Choroid plexus epithelial cell (primary cell): ENCODE measurements around the gene PITPNM3.
"Not testable (repeated sequence)": the region's sequence is repeated elsewhere in the genome, so short reads cannot be mapped to it uniquely, and the experiment has no call there.

ENCODE experiments used
- DNase-seq: peaks from one replicate; pipeline ENCODE4 v3.0.0-alpha.2; 2010; ENCODE audit warnings: low read depth
- H3K4me3 ChIP-seq: 2 replicates; pipeline ENCODE4 v1.5.1; 2011; ENCODE audit warnings: low read depth, mild to moderate bottlenecking, control low read depth, low read length, moderate library complexity
- TF ChIP-seq, protein P1 (sequence below): conservative IDR thresholded peaks from 2 replicates; pipeline ENCODE4 v1.5.1; 2011; ENCODE audit warnings: low read depth, mild to moderate bottlenecking, control low read depth, inconsistent platforms, low read length, moderate library complexity

Gene PITPNM3

DNA sequence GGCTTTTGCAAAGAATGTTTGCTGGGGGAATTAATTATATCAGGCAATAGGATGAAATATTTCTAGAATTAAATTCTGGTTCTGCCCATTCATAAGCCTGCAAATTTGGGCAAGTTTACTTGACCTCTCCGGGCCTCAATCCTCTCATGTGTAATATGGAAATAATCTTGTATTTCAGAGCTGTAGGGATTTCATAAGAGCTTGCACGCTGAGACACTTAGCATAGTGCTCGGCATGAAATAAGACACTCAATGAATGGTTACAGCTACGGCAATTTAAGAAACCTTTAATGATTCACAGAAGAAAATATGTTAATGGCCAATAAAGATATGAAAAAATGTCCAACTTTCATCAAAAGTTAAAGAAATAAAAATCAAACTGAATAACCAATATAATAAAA, 40.6 kb upstream of the PITPNM3 start:
- H3K4me3 ChIP-seq = no peak overlapping the region
- DNase-seq = no peak
- TF ChIP-seq, protein P1, sequence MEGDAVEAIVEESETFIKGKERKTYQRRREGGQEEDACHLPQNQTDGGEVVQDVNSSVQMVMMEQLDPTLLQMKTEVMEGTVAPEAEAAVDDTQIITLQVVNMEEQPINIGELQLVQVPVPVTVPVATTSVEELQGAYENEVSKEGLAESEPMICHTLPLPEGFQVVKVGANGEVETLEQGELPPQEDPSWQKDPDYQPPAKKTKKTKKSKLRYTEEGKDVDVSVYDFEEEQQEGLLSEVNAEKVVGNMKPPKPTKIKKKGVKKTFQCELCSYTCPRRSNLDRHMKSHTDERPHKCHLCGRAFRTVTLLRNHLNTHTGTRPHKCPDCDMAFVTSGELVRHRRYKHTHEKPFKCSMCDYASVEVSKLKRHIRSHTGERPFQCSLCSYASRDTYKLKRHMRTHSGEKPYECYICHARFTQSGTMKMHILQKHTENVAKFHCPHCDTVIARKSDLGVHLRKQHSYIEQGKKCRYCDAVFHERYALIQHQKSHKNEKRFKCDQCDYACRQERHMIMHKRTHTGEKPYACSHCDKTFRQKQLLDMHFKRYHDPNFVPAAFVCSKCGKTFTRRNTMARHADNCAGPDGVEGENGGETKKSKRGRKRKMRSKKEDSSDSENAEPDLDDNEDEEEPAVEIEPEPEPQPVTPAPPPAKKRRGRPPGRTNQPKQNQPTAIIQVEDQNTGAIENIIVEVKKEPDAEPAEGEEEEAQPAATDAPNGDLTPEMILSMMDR = no peak

DNA sequence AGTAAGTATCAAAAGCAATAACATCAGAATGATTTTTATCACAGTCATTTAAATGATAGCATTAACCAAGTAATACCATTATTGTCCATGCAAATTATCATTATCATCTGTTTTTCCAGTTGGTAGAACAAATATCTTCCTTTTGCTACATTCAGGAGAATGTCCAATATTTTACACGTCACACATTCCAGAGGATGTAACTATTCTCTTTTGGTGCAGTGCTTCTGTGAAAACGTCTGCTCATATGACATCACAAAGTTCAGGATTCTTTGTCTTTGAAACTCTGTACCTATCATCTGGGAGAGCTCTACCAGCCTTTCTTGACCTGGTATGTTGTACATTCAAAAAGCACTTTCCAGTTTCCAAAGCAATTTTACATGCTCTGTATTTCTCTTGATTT, 40.2 kb upstream of the PITPNM3 start:
- DNase-seq = no peak
- TF ChIP-seq, protein P1 = no peak
- no peak overlapping the region for H3K4me3 ChIP-seq

- no peak overlapping the region for H3K4me3 ChIP-seq
- TF ChIP-seq, protein P1 = no peak
- DNase-seq = no peak
Observed at GRCh38 chr17:6596081-6596480, 39.7 kb upstream of the PITPNM3 start.

GRCh38 chr17:6593371-6593770, 37.0 kb upstream of the PITPNM3 start:
- not testable (repeated sequence) for DNase-seq, H3K4me3 ChIP-seq

GRCh38 chr17:6592173-6592572, 35.8 kb upstream of the PITPNM3 start:
- TF ChIP-seq, protein P1 = no peak
- DNase-seq = peak; percentile 38
- no peak overlapping the region for H3K4me3 ChIP-seq

- no peak overlapping the region for H3K4me3 ChIP-seq
- peak; percentile 90 for DNase-seq
- TF ChIP-seq, protein P1 = no peak
Observed at GRCh38 chr17:6591599-6592158, 35.3 kb upstream of the PITPNM3 start.

GRCh38 chr17:6589266-6589946, 33.1 kb upstream of the PITPNM3 start:
- peak; percentile 70 for DNase-seq
- H3K4me3 ChIP-seq = no peak overlapping the region
- TF ChIP-seq, protein P1 = no peak
